ENCODE data around the gene OR7G1.

DNA sequence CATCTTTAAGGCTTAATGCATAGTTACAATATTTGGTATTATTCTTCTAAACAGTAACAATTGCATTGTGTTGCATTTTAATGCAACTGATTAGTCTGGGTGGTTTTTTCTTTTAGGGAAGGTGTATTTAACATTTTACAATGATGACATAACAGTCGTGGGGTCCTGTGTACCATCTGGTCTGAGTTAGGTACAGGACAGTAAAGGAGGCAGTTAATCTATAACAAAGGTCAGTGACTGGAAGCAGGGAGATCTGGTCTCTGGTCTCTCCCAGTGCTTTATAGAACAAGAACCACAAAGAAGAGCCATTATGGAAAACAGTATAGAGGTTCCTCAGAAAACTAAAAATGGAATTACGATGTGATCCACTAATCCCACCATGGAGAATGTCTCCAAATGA lies 5.6 kb downstream of the OR7G1 start:
- TF ChIP-seq POLR2A (IDR thresholded peaks at IDR 0.05; ENCODE audit: low read depth, low read length), result no peak
- TF ChIP-seq EZH2 (IDR thresholded peaks at IDR 0.05; ENCODE audit: borderline replicate concordance, low read depth, low read length, severe bottlenecking), result no peak
- TF ChIP-seq, protein P1, sequence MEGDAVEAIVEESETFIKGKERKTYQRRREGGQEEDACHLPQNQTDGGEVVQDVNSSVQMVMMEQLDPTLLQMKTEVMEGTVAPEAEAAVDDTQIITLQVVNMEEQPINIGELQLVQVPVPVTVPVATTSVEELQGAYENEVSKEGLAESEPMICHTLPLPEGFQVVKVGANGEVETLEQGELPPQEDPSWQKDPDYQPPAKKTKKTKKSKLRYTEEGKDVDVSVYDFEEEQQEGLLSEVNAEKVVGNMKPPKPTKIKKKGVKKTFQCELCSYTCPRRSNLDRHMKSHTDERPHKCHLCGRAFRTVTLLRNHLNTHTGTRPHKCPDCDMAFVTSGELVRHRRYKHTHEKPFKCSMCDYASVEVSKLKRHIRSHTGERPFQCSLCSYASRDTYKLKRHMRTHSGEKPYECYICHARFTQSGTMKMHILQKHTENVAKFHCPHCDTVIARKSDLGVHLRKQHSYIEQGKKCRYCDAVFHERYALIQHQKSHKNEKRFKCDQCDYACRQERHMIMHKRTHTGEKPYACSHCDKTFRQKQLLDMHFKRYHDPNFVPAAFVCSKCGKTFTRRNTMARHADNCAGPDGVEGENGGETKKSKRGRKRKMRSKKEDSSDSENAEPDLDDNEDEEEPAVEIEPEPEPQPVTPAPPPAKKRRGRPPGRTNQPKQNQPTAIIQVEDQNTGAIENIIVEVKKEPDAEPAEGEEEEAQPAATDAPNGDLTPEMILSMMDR (IDR thresholded peaks at IDR 0.05; ENCODE audit: extremely low read depth in 1 of 2, insufficient read depth in 1 of 2, low read depth in 1 of 2, low read length in 2 of 2), result no peak
- TF ChIP-seq MAX (IDR thresholded peaks at IDR 0.05; ENCODE audit: insufficient read depth, insufficient read length), result no peak
- no peak for TF ChIP-seq MYC (IDR thresholded peaks at IDR 0.05; ENCODE audit: low read depth, low read length)
- TF ChIP-seq POLR2AphosphoS5 (IDR thresholded peaks at IDR 0.05; ENCODE audit: insufficient read depth, low read depth, low read length), result no peak
- no peak for TF ChIP-seq GATA2 (IDR thresholded peaks at IDR 0.05; ENCODE audit: insufficient read depth, insufficient read length, low read depth, low read length)
